Muscle layer of duodenum (tissue), 2 donors: ENCODE results near the gene TBX1.

Source experiments
- H3K27ac ChIP-seq: one replicate; pipeline ENCODE4 v1.7.0; 2013; ENCODE audit warnings: mild to moderate bottlenecking, low read length
- H3K27me3 ChIP-seq: one replicate; pipeline ENCODE4 v1.7.0; 2013; ENCODE audit warnings: low read depth, mild to moderate bottlenecking, control low read depth, low read length
- H3K36me3 ChIP-seq, 2 donors: one replicate each; pipeline ENCODE4 v1.7.0; 2013; ENCODE audit warnings: low read length in 2 of 2, control low read depth in 1 of 2, mild to moderate bottlenecking in 1 of 2; ENCODE audit not compliant: insufficient read depth in 2 of 2, control insufficient read depth in 1 of 2
- H3K4me1 ChIP-seq, 2 donors: one replicate each; pipeline ENCODE4 v1.7.0; 2013; ENCODE audit warnings: low read length in 2 of 2, mild to moderate bottlenecking in 2 of 2, control low read depth in 1 of 2, moderate library complexity in 1 of 2; ENCODE audit not compliant: insufficient read depth in 2 of 2, control insufficient read depth in 1 of 2
- H3K4me3 ChIP-seq, 2 donors: one replicate each; pipeline ENCODE4 v1.7.0; 2013; ENCODE audit warnings: low read length in 2 of 2, low read depth in 1 of 2, mild to moderate bottlenecking in 1 of 2
- H3K9me3 ChIP-seq, 2 donors: one replicate each; pipeline ENCODE4 v1.7.0; 2013; ENCODE audit warnings: low read length in 2 of 2, control low read depth in 1 of 2, mild to moderate bottlenecking in 1 of 2; ENCODE audit not compliant: control insufficient read depth in 1 of 2
- donor health status: healthy.

The TBX1 gene

GRCh38 chr22:19816372-19817119, 56.0 kb downstream of the TBX1 start:
- Histone ChIP-seq H3K27me3 (no peaks in the 10 kb centered on the region), H3K4me3 (no peak overlapping the region), H3K9me3 (no peaks in the 10 kb centered on the region), H3K36me3 (peaks cover 0 to 5% of the 10 kb centered on the region in 2 donors), H3K4me1 (no peaks in the 10 kb centered on the region), H3K27ac (no peak overlapping the region)
